ENCODE measurements around the gene APOA1. TPM values are rescaled to one million over a fixed set of nuclear protein-coding genes. Genes with fewer than 3 reads are reported as not detected.

APOA1 gene
- polyA plus RNA-seq (2013, experiment 1 of 2; ENCODE audit: insufficient read length): 0.14 TPM
- 0.12 TPM for polyA plus RNA-seq (2013, experiment 2 of 2; ENCODE audit: insufficient read length)

DNA sequence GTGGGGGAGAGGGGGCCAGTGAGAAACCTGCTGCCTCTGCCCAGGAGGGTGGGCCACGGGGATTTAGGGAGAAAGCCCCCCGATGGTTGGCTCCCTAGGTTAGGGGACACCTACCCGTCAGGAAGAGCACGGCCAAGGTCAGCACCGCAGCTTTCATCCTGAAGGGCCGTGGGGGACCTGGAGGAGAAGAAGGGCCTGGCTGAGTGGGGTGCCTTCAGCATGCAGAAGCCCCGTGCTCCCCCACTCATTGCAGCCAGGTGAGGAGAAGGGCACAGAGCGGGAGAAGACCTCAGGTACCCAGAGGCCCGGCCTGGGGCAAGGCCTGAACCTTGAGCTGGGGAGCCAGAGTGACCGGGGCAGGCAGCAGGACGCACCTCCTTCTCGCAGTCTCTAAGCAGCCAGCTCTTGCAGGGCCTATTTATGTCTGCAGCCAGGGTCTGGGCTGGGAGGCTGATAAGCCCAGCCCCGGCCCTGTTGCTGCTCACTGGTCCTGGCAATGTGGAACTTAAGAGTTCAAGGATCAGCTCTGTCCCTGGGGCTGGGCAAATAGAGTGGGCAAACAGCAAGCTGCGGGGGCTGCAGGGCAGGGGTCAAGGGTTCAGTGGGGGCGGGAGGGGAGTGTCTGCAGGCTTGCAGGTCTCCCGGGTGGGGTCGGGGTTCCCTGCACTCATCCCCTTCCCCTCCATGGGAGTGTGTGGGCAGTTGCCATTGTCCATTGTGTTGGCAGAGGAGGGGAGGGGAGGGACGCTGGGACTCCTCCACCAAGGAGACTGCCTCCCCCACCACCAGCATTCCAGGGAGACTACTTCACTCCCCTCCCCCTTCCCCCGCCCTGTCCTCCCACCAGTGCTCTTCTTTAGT, at the start of gene APOA1:
APOA1 (minus strand) TSS at position 392 of the 861 bp plus-strand sequence; CDS start at position 157, 235 bp downstream.
- DNase-seq: peak; percentile 26

GRCh38 chr11:116885951-116886655, 48.7 kb upstream of the APOA1 start:
- DNase-seq: peak; percentile 22

DNA sequence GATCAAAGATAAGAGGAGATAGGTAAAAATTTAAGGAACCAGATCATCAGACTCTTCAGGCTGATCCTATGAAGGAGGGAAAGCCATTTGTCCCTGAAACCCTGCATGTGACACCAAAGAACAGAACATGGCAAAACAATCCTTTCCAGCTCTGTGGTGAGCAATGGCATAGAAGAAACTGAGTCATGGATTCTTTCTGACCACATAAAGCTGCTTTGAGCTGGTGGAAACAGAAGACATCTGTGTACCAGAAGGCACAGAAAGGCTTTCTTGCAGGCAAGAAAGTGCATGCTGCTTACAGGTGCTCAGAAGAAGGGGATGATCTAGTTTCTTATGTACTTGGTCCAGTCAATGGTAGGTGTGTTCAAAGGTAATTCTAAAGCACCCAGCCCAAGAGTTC, 45.0 kb upstream of the APOA1 start:
- peak; percentile 83 for DNase-seq

DNA sequence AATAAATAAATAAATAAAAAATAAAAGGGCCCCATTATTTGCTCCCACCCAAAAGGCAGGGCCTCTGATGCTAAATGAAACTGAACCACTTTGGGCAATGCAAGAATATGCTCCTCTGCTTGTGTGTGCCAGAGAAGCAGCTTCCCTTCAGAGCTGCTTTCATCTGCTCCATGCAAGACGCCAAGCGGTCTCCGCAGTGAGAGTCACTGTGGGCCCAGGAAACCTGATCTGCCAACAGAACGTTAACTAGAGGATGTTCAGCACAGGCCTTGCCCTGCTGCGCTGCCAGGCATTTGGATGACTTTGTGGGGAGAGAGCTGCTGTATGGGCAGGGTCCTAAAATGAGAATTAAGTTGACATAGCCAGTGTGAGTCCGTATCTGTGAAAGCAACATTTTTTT, 43.7 kb upstream of the APOA1 start:
- DNase-seq: peak; percentile 26

DNA sequence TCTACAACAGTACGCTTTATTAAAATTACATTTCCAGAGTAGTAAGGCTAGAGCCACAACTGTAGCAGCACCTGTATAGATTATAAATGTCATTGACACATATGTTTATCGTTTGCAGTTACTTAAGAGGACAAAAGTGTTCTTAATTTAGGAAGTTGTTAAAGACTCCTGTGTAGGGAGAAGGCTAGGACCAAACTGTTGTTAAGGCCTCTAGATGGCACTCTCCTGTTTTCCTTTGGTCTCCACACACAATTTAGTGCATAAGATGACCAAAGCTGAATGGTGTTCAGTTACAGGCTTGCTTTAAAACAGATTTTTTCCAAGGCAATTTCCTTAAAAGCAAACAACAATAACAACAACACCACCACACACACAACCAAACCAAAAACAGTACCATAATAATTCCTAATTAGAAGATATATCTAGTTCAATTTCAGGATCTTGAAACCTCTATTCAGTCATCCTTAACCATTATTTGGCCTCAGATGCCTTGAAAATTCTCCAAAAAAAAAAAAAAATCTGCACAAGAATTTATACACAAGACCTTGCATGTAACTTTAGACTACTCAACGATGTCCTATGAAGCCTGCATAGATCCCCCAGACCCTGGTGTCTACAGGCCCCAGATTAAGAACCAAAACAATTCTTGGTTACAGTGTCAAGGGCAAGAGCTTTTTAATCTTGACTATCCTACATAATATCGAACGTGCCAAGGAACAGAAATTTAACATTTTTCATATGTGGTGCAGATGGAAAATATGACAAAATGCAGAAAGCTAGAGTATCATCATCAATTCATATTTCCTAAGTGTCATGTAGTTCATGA, 42.6 kb upstream of the APOA1 start:
- peak; percentile 70 for DNase-seq

DNA sequence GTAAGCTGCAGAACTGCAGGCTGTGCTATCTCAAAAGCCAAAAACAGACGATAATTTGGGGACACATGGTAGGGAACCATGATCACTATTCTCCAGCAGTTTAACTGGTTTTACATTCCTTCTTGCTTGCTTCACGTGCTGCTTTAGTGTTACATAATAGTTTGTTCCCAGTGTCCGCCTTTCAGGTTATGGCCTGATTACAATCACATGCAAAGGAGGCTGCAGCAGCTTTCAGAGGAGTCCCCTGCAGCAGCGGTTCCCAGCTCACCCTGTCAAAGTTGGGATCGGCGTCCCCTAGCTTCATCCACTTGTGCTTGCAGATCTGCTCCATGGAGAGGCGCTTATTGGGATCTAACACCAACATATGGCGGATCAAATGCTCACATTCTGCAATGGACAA, 39.2 kb upstream of the APOA1 start:
- no peak for DNase-seq

DNA sequence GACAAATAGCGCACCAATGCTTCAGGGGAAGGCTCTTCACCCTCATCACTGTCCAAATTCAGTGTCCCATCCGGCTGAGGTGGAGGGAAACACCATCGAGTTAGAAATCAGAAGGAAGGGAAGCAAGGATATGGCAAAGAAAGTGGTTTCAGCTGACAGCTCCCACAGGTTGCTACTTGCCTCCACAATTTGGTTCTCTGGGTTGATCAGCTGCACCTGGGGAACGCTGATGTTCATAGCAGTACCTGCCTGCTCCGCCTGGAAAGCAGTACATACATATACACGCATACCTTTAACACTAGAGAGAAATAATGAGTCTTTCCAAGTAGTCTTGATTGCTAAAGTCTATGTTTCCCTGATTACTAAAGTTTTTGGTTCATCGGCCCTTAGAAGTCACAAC, 37.8 kb upstream of the APOA1 start:
- DNase-seq: no peak

DNA sequence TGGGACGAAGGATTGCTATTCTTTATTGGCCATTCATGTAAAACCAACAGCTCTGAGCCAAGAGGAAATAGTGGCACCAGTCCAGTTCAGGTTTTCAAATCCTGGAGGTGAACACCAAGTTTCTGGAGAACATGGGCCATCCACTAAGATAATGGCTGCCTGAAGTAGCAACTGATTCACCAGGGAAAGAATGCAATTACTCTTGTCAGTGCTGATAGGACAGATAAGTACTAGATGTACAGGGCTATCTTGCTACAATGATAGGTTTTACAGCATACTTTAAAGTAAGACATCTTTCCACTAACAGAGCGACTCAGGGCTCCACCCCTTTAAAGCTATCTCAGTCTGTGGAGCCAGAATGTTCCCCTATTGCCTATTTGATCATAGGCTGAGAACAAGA, 36.8 kb upstream of the APOA1 start:
- DNase-seq: peak; percentile 63

- no peak for DNase-seq
Observed at GRCh38 chr11:116873381-116873780, 36.0 kb upstream of the APOA1 start.

DNA sequence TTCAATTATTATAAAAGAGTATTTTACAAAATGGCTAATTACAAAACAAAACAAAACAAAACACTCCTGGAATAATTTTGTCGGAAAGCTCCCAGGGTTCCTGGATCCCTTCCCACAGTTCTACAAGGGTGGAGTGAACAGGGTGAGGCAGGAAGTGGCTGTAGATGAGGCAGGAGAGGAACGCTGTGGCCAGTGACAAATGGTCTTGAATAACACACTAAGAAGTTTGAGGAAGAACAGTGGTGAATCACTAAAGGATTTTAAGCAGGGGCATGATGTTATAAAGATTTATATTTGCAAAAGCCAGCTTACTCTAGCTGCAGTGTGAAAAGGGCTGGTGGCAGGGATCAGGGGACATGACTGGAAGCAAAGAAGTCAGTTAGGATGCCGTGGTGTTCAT, 33.8 kb upstream of the APOA1 start:
- DNase-seq: peak; percentile 91

- no peak for DNase-seq
Observed at GRCh38 chr11:116870054-116870453, 32.6 kb upstream of the APOA1 start.

DNA sequence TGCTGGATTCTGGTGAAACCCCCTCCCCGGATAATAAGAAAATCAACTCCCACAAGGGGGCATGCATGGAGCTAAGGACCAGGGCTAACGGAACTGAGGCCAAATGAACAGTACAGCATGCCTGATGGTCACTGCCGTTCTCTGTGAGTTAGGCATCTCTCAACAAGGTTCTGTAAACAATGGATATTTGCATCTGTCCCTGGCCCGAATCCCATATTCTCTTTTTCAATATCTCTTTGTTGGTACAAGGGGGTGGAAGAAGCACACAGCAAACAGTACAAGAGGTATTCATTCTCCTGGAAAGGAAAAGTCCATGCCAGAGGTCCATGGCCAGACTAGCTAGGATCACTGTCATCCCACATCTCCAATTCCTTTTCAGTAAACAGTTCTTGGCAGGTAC, 32.2 kb upstream of the APOA1 start:
- no peak for DNase-seq

DNA sequence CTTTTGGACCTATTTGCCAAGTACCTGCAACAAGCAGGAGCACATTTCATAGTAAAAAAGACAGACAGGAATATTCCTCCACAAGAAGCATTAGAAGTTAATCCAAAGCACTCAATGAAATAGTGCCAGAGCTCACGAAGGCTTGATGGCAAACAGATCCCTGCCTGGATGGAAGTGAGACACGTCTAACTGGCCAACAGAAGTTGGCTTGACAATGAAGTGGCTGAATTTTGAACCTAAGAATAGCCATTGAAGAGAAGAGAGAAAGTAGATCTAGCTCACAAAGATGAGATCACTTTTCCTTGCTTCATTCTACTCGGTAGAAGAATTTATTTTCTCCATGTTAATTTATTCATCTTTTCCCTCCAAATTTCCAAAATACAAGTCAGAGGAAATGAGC, 30.6 kb upstream of the APOA1 start:
- no peak for DNase-seq

GRCh38 chr11:116867619-116868018, 30.2 kb upstream of the APOA1 start:
- no peak for DNase-seq

GRCh38 chr11:116866804-116867455, 29.5 kb upstream of the APOA1 start:
- DNase-seq: no peak

DNA sequence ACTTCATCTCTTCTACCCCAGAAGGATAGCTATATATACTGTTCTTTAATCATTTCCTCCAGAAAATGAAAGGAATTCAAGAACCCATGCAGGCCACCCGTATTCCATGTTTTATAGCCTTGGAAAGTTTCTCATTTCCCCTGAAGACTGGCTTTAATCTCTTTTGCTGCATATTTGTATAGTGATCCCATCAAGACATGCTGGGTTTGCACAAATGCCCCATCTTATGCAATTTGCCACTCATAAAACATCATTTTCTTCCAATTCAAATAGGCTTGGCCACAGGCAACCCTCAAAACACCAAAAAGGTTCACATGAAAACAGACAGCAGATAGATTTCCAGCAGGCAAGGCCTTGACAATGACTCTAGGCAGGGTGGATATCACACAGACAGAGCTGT, 28.3 kb upstream of the APOA1 start:
- DNase-seq: peak; percentile 90

GRCh38 chr11:116864531-116864930, 27.1 kb upstream of the APOA1 start:
- DNase-seq: peak; percentile 32

GRCh38 chr11:116862951-116863350, 25.5 kb upstream of the APOA1 start:
- DNase-seq: peak; percentile 43

- DNase-seq: no peak
Observed at GRCh38 chr11:116862185-116862584, 24.8 kb upstream of the APOA1 start.

DNA sequence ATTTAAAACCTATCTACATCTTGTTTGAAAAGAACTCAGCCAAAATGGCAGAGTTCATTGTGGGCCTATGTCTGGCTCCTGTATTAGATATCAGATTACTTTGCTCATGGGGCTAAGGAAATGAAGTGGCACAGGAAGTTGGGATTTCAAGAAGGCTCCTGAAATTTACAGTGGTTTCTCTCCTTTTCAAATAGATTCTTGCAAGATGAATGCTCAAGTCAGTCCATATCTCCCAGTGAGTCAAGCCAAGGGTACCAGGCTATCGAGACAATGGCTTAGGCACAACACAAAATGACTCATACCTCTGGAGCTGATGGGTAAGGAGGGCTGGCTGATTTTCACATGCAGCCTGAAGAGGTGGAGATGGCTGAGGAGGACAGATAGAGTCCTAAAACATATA, 24.1 kb upstream of the APOA1 start:
- peak; percentile 64 for DNase-seq

DNA sequence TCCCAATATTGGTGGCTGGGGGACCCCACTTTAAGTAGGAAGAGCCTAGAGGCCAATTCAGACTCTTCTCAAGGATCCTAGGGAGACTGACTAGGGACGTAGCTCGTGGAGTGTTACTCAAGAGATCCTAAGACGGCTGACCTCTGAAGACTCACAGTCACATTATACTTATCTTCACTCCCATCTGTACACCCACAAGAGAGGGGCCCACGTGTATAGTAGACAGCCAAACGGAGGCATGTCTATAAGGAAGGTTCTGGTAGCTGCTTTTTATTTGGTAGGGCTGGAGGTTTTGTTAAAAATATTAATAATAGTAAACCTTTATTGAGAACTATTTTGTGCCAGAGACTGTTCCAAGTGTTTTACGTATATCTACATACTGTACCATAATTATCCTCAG, 22.9 kb upstream of the APOA1 start:
- DNase-seq: no peak

DNA sequence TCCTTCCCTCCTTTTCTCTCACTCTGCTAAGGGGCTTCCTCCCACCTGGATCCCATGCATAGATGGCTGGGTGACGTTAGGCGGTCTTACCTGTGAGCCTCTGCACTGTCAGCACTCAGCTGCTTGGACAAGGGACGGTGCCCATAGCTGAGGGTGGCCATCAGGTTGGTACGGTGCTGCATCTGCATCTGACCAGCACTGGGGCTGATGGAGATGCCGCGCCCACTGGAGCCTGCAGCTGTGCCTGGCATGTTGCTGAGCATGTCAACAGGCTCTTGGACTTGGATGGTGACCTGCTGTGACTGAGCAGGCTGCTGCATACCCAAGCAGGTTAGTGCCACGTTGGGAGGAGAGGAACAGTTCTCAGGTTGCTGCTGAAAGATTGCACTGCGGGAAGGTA, 21.8 kb upstream of the APOA1 start:
- DNase-seq: no peak

Measured in fibroblast of skin of abdomen (primary cell).